Keratinocyte (primary cell): ENCODE data around the gene EVX2. TPM values are rescaled to one million over a fixed set of nuclear protein-coding genes. Genes with fewer than 3 reads are reported as not detected.

Experiments
- DNase-seq: peaks from one replicate; pipeline ENCODE4 v3.0.0-alpha.2; 2011; ENCODE audit warnings: low read depth, missing footprints, low spot score
- FAIRE-seq: peaks from 2 replicates; lab custom pipeline; 2011; peaks lifted over from hg19 to GRCh38; lab: Jason Lieb, UNC
- H2AFZ ChIP-seq: 2 replicates; pipeline ENCODE4 v1.6.0; 2012; ENCODE audit warnings: low read length, control low read depth, inconsistent platforms; ENCODE audit not compliant: control insufficient read depth
- H3K27ac ChIP-seq: 2 replicates; pipeline ENCODE4 v1.5.1; 2011; ENCODE audit warnings: low read length; ENCODE audit not compliant: control insufficient read depth, insufficient read depth
- H3K27me3 ChIP-seq: 3 replicates; pipeline ENCODE4 v1.6.0; 2011; ENCODE audit warnings: low read length; ENCODE audit not compliant: control insufficient read depth, insufficient read depth; ENCODE audit errors: extremely low read depth
- H3K36me3 ChIP-seq, 2 experiments: 2 replicates in 1 of 2; 3 replicates in 1 of 2; pipeline ENCODE4 v1.5.1; 2011; ENCODE audit warnings: low read length in 2 of 2, mild to moderate bottlenecking in 1 of 2; ENCODE audit not compliant: control insufficient read depth in 2 of 2, insufficient read depth in 2 of 2; ENCODE audit errors: extremely low read depth in 1 of 2
- H3K4me1 ChIP-seq: 3 replicates; pipeline ENCODE4 v1.5.1; 2011; ENCODE audit warnings: low read length; ENCODE audit not compliant: control insufficient read depth, insufficient read depth; ENCODE audit errors: extremely low read depth
- H3K4me2 ChIP-seq: 3 replicates; pipeline ENCODE4 v1.6.0; 2011; ENCODE audit warnings: low read depth, low read length; ENCODE audit not compliant: control insufficient read depth, insufficient read depth; ENCODE audit errors: extremely low read depth
- H3K4me3 ChIP-seq, 3 experiments: fragments of 200-600 bp in 1 of 3; sonication (generic) in 1 of 3; 2 replicates in 2 of 3; 3 replicates in 1 of 3; pipeline ENCODE4 v1.5.1; 2011 to 2016; ENCODE audit warnings: low read length in 3 of 3, mild to moderate bottlenecking in 3 of 3, control low read depth in 2 of 3, inconsistent platforms in 1 of 3, low read depth in 1 of 3, mixed read lengths in 1 of 3, mixed run types in 1 of 3, moderate library complexity in 1 of 3; ENCODE audit not compliant: control insufficient read depth in 2 of 3, insufficient read depth in 2 of 3; ENCODE audit errors: extremely low read depth in 1 of 3
- H3K79me2 ChIP-seq: 2 replicates; pipeline ENCODE4 v1.6.0; 2012; ENCODE audit warnings: low read length; ENCODE audit not compliant: control insufficient read depth, insufficient read depth
- H3K9ac ChIP-seq: 3 replicates; pipeline ENCODE4 v1.6.0; 2011; ENCODE audit warnings: low read length; ENCODE audit not compliant: control insufficient read depth, insufficient read depth; ENCODE audit errors: extremely low read depth
- H3K9me1 ChIP-seq: 3 replicates; pipeline ENCODE4 v1.6.0; 2011; ENCODE audit warnings: low read length; ENCODE audit not compliant: control insufficient read depth, insufficient read depth; ENCODE audit errors: extremely low read depth
- H3K9me3 ChIP-seq: 2 replicates; pipeline ENCODE4 v1.5.1; 2012; ENCODE audit warnings: low read depth, low read length; ENCODE audit not compliant: control insufficient read depth
- H4K20me1 ChIP-seq: 3 replicates; pipeline ENCODE4 v1.6.0; 2011; ENCODE audit warnings: low read length; ENCODE audit not compliant: control insufficient read depth, insufficient read depth; ENCODE audit errors: extremely low read depth
- EZH2 ChIP-seq: IDR thresholded peaks from one replicate; pipeline ENCODE4 v1.6.1; 2012; ENCODE audit warnings: inconsistent platforms, mild to moderate bottlenecking, low read length, moderate library complexity
- dilution Hi-C: fragments of 300-500 bp; cut with MboI; formaldehyde crosslinking; loops from one replicate; pipeline ENCODE4 v1.7.0; 2020; ENCODE audit warnings: low sequenced_read_pairs; ENCODE audit not compliant: extremely low pct_ligation_motif_present
- polyA plus RNA-seq, 5 experiments: library from polyadenylated mRNA; depleted of rRNA in 3 of 5; stranded (reverse) in 3 of 5; stranded (forward) in 1 of 5; unstranded in 1 of 5; fragments of >200 nt; gene quantifications; 1 replicate in 1 of 5; 2 replicates in 3 of 5; 3 replicates in 1 of 5; pipeline versions ENCODE4 v1.2.1 to v1.2.3, GENCODE V29; 2011 to 2012; ENCODE audit warnings: missing spikeins in 2 of 5, low read depth in 1 of 5, low replicate concordance in 1 of 5
- TF ChIP-seq, protein P1 (sequence below), 3 experiments: IDR thresholded peaks in 1 of 3; conservative IDR thresholded peaks in 1 of 3; optimal IDR thresholded peaks in 1 of 3; 2 replicates in 2 of 3; 3 replicates in 1 of 3; pipeline versions ENCODE3 to v1.5.1; 2011; ENCODE audit warnings: low read length in 3 of 3, mild to moderate bottlenecking in 3 of 3, moderate library complexity in 2 of 3, control low read depth in 1 of 3, inconsistent platforms in 1 of 3; ENCODE audit not compliant: insufficient read depth in 2 of 3; ENCODE audit errors: extremely low read depth in 1 of 3

EVX2 gene
- polyA plus RNA-seq, 1 donor (not counting 4 experiments of a cell fraction or from before 2014, with no cell fraction given), result not detected

DNA sequence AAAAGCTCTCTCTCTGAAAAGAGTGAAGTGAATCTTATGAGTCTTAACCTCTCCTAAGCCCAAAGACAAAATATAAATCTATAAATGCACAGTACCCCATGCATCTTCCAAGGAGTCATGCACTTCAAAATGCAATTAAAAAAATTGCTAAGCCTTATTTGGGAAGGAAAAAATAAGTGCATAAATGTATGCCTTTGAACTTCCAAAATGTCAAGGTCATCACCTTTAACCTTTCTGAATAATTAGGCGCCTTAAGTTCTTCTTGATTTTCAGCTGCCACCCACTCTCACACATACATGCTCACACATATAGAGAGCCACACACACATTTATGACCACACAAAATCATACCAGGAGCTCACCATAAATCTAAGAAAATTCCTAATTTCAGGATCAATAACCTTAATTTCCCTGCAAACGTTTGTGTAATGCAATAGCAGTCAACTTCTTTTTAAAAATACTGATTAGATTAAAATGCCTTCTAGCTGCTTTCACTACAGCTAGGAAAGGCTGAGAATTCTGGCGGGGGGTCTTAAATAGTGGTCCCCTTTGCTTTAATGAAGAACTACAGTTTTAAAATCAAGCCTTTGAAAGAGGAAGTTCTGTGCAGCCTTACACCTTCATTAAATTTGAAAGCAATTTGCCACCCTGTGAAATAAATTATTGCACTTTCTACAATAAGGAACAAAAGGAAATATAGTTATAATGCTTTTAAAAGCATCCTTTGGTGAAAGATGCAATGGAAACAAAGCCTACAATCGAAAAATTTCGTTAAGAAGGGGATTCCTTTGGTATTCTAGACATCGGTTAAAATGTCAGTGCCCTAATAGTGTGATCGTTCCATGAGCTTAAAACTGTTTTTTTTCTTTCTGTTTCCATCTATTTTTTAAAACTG lies 26.9 kb upstream of the EVX2 start:
- peaks cover 2% of the 10 kb centered on the region for H4K20me1 ChIP-seq
- H3K36me3 ChIP-seq, result no peaks in the 10 kb centered on the region
- TF ChIP-seq EZH2, result peak; percentile 2
- TF ChIP-seq, protein P1, sequence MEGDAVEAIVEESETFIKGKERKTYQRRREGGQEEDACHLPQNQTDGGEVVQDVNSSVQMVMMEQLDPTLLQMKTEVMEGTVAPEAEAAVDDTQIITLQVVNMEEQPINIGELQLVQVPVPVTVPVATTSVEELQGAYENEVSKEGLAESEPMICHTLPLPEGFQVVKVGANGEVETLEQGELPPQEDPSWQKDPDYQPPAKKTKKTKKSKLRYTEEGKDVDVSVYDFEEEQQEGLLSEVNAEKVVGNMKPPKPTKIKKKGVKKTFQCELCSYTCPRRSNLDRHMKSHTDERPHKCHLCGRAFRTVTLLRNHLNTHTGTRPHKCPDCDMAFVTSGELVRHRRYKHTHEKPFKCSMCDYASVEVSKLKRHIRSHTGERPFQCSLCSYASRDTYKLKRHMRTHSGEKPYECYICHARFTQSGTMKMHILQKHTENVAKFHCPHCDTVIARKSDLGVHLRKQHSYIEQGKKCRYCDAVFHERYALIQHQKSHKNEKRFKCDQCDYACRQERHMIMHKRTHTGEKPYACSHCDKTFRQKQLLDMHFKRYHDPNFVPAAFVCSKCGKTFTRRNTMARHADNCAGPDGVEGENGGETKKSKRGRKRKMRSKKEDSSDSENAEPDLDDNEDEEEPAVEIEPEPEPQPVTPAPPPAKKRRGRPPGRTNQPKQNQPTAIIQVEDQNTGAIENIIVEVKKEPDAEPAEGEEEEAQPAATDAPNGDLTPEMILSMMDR (optimal IDR thresholded peaks at IDR 0.05 in 1 of 3, IDR thresholded peaks at IDR 0.05 in 1 of 3, conservative IDR thresholded peaks at IDR 0.05 in 1 of 3; ENCODE audit: extremely low read depth in 1 of 3, insufficient read depth in 2 of 3, low read length in 3 of 3), result no peak
- no peak overlapping the region for H3K4me2 ChIP-seq
- peaks cover 2% of the 10 kb centered on the region for H3K4me1 ChIP-seq
- H3K79me2 ChIP-seq, result no peaks in the 10 kb centered on the region
- no peak overlapping the region for H3K4me3 ChIP-seq
- DNase-seq (no peak), FAIRE-seq (no peak)
- no peak overlapping the region for H3K27ac ChIP-seq
- no peak overlapping the region for H2AFZ ChIP-seq
- H3K9me3 ChIP-seq, result no peaks in the 10 kb centered on the region
- dilution Hi-C loops, result no loop called here
- peaks cover 95% of the 10 kb centered on the region for H3K27me3 ChIP-seq
- no peaks in the 10 kb centered on the region for H3K9me1 ChIP-seq
- H3K9ac ChIP-seq, result no peak overlapping the region

DNA sequence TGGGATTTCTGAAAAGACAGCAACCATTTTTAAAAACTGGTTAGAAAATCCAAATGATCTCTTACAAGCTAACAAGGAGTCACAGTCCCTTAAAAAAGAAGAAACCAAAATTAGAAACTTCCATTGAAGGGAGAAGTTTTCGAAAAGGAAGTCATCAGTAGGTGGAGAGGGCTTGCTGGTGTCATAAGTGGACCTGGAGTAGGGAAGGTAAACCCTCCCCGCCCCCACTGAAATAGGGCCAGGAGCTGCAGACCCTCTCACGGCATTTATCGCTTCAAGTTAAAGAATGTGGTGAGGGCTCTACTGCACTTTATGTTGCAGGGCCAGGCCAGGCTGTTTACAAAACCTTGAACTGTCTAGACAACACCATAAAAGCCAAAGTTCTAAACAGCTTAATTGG lies 26.2 kb upstream of the EVX2 start:
- H3K9ac ChIP-seq, result no peak overlapping the region
- H3K79me2 ChIP-seq, result no peaks in the 10 kb centered on the region
- peaks cover 2% of the 10 kb centered on the region for H4K20me1 ChIP-seq
- no peak for TF ChIP-seq EZH2
- TF ChIP-seq, protein P1 (optimal IDR thresholded peaks at IDR 0.05 in 1 of 3, IDR thresholded peaks at IDR 0.05 in 1 of 3, conservative IDR thresholded peaks at IDR 0.05 in 1 of 3; ENCODE audit: extremely low read depth in 1 of 3, insufficient read depth in 2 of 3, low read length in 3 of 3), result no peak
- H3K27ac ChIP-seq, result no peak overlapping the region
- dilution Hi-C loops, result no loop called here
- H3K27me3 ChIP-seq, result peaks cover 95% of the 10 kb centered on the region
- FAIRE-seq, result no peak
- H3K4me2 ChIP-seq, result no peak overlapping the region
- no peaks in the 10 kb centered on the region for H3K9me3 ChIP-seq
- peaks cover 2% of the 10 kb centered on the region for H3K4me1 ChIP-seq
- no peak for DNase-seq
- no peaks in the 10 kb centered on the region for H3K36me3 ChIP-seq
- H2AFZ ChIP-seq, result no peak overlapping the region
- H3K9me1 ChIP-seq, result no peaks in the 10 kb centered on the region
- H3K4me3 ChIP-seq, result no peak overlapping the region
